GM23338 (cell line): ENCODE data around the gene LAGE3. TPM values are rescaled to one million over a fixed set of nuclear protein-coding genes. Genes with fewer than 3 reads are reported as not detected.

Source experiments
- ATAC-seq: fragments of 200-7000 bp; cut with Tn5 transposase; 3 replicates; pipeline ENCODE4 v1.9.1; 2020
- DNase-seq: peaks from one replicate; pipeline ENCODE4 v3.0.0-alpha.2; 2015; ENCODE audit warnings: low spot score
- H2AFZ ChIP-seq: fragments of 200-600 bp; sonication (generic); 2 replicates; pipeline ENCODE4 v1.8.0; 2016; ENCODE audit warnings: antibody characterized with exemption, mild to moderate bottlenecking, moderate library complexity
- H3F3A ChIP-seq: fragments of 200-600 bp; sonication (generic); replicated peaks from 2 replicates; pipeline ENCODE4 v1.8.0; 2017; ENCODE audit warnings: antibody characterized with exemption, mixed run types, low read depth
- H3K27ac ChIP-seq: fragments of 200-600 bp; sonication (generic); 2 replicates; pipeline ENCODE4 v1.6.1; 2016; ENCODE audit warnings: low read depth
- H3K27me3 ChIP-seq: fragments of 200-600 bp; sonication (generic); 2 replicates; pipeline ENCODE4 v1.8.0; 2016; ENCODE audit warnings: mild to moderate bottlenecking, mixed run types, moderate library complexity; ENCODE audit not compliant: insufficient read depth
- H3K36me3 ChIP-seq: fragments of 200-600 bp; sonication (generic); 2 replicates; pipeline ENCODE4 v1.8.0; 2016; ENCODE audit warnings: mild to moderate bottlenecking; ENCODE audit not compliant: insufficient read depth
- H3K4me1 ChIP-seq: fragments of 200-600 bp; sonication (generic); 2 replicates; pipeline ENCODE4 v1.8.0; 2016; ENCODE audit warnings: mild to moderate bottlenecking, moderate library complexity; ENCODE audit not compliant: insufficient read depth
- H3K4me2 ChIP-seq: fragments of 200-600 bp; sonication (generic); 2 replicates; pipeline ENCODE4 v1.7.1; 2017; ENCODE audit warnings: mixed run types
- H3K4me3 ChIP-seq: fragments of 200-600 bp; sonication (generic); 2 replicates; pipeline ENCODE4 v1.6.1; 2016; ENCODE audit warnings: mixed run types
- H3K79me2 ChIP-seq: fragments of 200-600 bp; sonication (generic); replicated peaks from 2 replicates; pipeline ENCODE4 v1.8.0; 2017; ENCODE audit warnings: mild to moderate bottlenecking; ENCODE audit not compliant: insufficient read depth
- H3K9me2 ChIP-seq: fragments of 200-600 bp; sonication (generic); 2 replicates; pipeline ENCODE4 v1.8.0; 2017; ENCODE audit not compliant: insufficient read depth
- H4K20me1 ChIP-seq: fragments of 200-600 bp; sonication (generic); replicated peaks from 2 replicates; pipeline ENCODE4 v1.8.0; 2017; ENCODE audit warnings: mild to moderate bottlenecking; ENCODE audit not compliant: insufficient read depth
- H3K27ac Mint-ChIP-seq: 2 replicates; pipeline ENCODE4 v1.8.0; 2020; ENCODE audit warnings: inconsistent platforms, mild to moderate bottlenecking, moderate library complexity, mixed read lengths
- H3K27me3 Mint-ChIP-seq: 3 replicates; pipeline ENCODE4 v1.8.0; 2022; ENCODE audit warnings: low read depth, mild to moderate bottlenecking, moderate library complexity, mixed read lengths, inconsistent platforms; ENCODE audit not compliant: insufficient read depth, poor library complexity
- H3K36me3 Mint-ChIP-seq: 3 replicates; pipeline ENCODE4 v1.8.0; 2021; ENCODE audit warnings: low read depth, mild to moderate bottlenecking, inconsistent platforms, moderate library complexity, mixed read lengths
- H3K4me1 Mint-ChIP-seq: 3 replicates; pipeline ENCODE4 v1.8.0; 2020; ENCODE audit warnings: mild to moderate bottlenecking, inconsistent platforms, mixed read lengths
- H3K4me3 Mint-ChIP-seq: 3 replicates; pipeline ENCODE4 v1.8.0; 2021; ENCODE audit warnings: moderate library complexity, mild to moderate bottlenecking, inconsistent platforms, mixed read lengths
- H3K9me3 Mint-ChIP-seq: 3 replicates; pipeline ENCODE4 v1.8.0; 2020; ENCODE audit warnings: moderate library complexity, mild to moderate bottlenecking, inconsistent platforms, mixed read lengths
- CREB1 ChIP-seq: fragments of 250-450 bp; sonication (Bioruptor Pico); IDR thresholded peaks from 2 replicates; pipeline ENCODE4 v1.5.0; 2020; ENCODE audit warnings: low read depth, mild to moderate bottlenecking, moderate library complexity
- EZH2 ChIP-seq: fragments of 200-600 bp; sonication (generic); IDR thresholded peaks from one replicate; pipeline ENCODE4 v1.8.0; 2017; ENCODE audit warnings: antibody characterized with exemption, mild to moderate bottlenecking, low read depth; ENCODE audit not compliant: unreplicated experiment
- JUNB ChIP-seq: IDR thresholded peaks from one replicate; pipeline ENCODE4 v1.6.1; 2016; ENCODE audit warnings: antibody characterized with exemption; ENCODE audit not compliant: unreplicated experiment
- POLR2AphosphoS5 ChIP-seq: IDR thresholded peaks from 2 replicates; pipeline ENCODE4 v1.6.1; 2016; ENCODE audit warnings: antibody characterized with exemption, low read depth
- STAT1 ChIP-seq: IDR thresholded peaks from one replicate; pipeline ENCODE4 v1.6.1; 2016; ENCODE audit warnings: antibody characterized with exemption; ENCODE audit not compliant: unreplicated experiment
- ZNF114 ChIP-seq: fragments of 250-450 bp; sonication (Bioruptor Pico); IDR thresholded peaks from 2 replicates; pipeline ENCODE4 v1.5.0; 2020; ENCODE audit warnings: mild to moderate bottlenecking, moderate library complexity
- polyA plus RNA-seq: library from polyadenylated mRNA; unstranded; fragments of >200 nt; fragmentation: Nextera tagmentation; extraction: Ambion mirVana; gene quantifications from 2 replicates; pipeline ENCODE4 v1.2.1, GENCODE V29; 2016
- total RNA-seq: library from RNA; depleted of rRNA; stranded (reverse); fragments of >200 nt; shearing (Covaris generic); gene quantifications from 2 replicates; pipeline ENCODE4 v1.2.3, GENCODE V29; 2014
- TF ChIP-seq, protein P1 (sequence below): IDR thresholded peaks from one replicate; pipeline ENCODE4 v1.6.1; 2018; ENCODE audit warnings: antibody characterized with exemption; ENCODE audit not compliant: unreplicated experiment
- TF ChIP-seq, protein P2 (sequence below): IDR thresholded peaks from 2 replicates; pipeline ENCODE4 v1.6.1; 2016; ENCODE audit warnings: antibody characterized with exemption
- TF ChIP-seq, protein P3 (sequence below): fragments of 250-450 bp; sonication (Bioruptor Pico); IDR thresholded peaks from 2 replicates; pipeline ENCODE4 v1.5.0; 2020; ENCODE audit warnings: mild to moderate bottlenecking, moderate library complexity
- TF ChIP-seq, protein P4 (sequence below), 2 experiments: fragments of 200-600 bp in 1 of 2; sonication (generic) in 1 of 2; conservative IDR thresholded peaks; 2 replicates each; pipeline versions ENCODE4 v1.5.1 to v1.6.1; 2016 to 2017; ENCODE audit warnings: antibody characterized with exemption in 2 of 2, low read depth in 2 of 2, mild to moderate bottlenecking in 2 of 2, moderate library complexity in 1 of 2

Gene LAGE3
- total and polyA plus RNA-seq, 2 experiments from 2014 or later: 71.0 to 84.5 TPM

DNA sequence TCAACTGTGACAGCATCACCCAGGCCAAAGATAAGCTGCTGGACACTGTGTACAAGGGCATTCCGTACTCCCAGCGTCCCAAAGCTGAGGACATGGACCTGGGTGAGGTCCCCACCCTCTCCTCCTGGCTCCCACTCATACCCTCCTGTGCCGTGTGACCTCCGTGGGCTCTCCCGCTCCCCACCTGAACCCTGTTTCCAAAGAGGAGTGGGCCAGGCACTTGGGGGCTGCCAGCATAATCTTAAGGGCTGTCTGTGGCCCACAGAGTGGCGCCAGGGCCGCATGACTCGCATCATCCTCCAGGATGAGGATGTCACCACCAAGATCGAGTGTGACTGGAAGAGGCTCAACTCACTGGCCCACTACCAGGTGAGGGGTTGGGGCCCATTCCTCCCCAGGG is 10.0 kb downstream of the LAGE3 start:
- ATAC-seq (no peak), DNase-seq (no peak)
- no peak overlapping the region for H3K27ac ChIP-seq
- Mint-ChIP-seq H3K27ac (no peak overlapping the region), H3K9me3 (no peaks in the 10 kb centered on the region), H3K4me1 (no peaks in the 10 kb centered on the region), H3K36me3 (peaks cover 6% of the 10 kb centered on the region), H3K4me3 (no peak overlapping the region), H3K27me3 (peaks cover 4% of the 10 kb centered on the region)
- no peaks in the 10 kb centered on the region for H3K79me2 ChIP-seq
- no peak for TF ChIP-seq POLR2AphosphoS5
- TF ChIP-seq, protein P1, sequence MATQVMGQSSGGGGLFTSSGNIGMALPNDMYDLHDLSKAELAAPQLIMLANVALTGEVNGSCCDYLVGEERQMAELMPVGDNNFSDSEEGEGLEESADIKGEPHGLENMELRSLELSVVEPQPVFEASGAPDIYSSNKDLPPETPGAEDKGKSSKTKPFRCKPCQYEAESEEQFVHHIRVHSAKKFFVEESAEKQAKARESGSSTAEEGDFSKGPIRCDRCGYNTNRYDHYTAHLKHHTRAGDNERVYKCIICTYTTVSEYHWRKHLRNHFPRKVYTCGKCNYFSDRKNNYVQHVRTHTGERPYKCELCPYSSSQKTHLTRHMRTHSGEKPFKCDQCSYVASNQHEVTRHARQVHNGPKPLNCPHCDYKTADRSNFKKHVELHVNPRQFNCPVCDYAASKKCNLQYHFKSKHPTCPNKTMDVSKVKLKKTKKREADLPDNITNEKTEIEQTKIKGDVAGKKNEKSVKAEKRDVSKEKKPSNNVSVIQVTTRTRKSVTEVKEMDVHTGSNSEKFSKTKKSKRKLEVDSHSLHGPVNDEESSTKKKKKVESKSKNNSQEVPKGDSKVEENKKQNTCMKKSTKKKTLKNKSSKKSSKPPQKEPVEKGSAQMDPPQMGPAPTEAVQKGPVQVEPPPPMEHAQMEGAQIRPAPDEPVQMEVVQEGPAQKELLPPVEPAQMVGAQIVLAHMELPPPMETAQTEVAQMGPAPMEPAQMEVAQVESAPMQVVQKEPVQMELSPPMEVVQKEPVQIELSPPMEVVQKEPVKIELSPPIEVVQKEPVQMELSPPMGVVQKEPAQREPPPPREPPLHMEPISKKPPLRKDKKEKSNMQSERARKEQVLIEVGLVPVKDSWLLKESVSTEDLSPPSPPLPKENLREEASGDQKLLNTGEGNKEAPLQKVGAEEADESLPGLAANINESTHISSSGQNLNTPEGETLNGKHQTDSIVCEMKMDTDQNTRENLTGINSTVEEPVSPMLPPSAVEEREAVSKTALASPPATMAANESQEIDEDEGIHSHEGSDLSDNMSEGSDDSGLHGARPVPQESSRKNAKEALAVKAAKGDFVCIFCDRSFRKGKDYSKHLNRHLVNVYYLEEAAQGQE: no peak
- TF ChIP-seq, protein P2, sequence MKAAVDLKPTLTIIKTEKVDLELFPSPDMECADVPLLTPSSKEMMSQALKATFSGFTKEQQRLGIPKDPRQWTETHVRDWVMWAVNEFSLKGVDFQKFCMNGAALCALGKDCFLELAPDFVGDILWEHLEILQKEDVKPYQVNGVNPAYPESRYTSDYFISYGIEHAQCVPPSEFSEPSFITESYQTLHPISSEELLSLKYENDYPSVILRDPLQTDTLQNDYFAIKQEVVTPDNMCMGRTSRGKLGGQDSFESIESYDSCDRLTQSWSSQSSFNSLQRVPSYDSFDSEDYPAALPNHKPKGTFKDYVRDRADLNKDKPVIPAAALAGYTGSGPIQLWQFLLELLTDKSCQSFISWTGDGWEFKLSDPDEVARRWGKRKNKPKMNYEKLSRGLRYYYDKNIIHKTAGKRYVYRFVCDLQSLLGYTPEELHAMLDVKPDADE: no peak
- TF ChIP-seq ZNF114 (CRISPR knock-in tag): no peak
- TF ChIP-seq, protein P3, sequence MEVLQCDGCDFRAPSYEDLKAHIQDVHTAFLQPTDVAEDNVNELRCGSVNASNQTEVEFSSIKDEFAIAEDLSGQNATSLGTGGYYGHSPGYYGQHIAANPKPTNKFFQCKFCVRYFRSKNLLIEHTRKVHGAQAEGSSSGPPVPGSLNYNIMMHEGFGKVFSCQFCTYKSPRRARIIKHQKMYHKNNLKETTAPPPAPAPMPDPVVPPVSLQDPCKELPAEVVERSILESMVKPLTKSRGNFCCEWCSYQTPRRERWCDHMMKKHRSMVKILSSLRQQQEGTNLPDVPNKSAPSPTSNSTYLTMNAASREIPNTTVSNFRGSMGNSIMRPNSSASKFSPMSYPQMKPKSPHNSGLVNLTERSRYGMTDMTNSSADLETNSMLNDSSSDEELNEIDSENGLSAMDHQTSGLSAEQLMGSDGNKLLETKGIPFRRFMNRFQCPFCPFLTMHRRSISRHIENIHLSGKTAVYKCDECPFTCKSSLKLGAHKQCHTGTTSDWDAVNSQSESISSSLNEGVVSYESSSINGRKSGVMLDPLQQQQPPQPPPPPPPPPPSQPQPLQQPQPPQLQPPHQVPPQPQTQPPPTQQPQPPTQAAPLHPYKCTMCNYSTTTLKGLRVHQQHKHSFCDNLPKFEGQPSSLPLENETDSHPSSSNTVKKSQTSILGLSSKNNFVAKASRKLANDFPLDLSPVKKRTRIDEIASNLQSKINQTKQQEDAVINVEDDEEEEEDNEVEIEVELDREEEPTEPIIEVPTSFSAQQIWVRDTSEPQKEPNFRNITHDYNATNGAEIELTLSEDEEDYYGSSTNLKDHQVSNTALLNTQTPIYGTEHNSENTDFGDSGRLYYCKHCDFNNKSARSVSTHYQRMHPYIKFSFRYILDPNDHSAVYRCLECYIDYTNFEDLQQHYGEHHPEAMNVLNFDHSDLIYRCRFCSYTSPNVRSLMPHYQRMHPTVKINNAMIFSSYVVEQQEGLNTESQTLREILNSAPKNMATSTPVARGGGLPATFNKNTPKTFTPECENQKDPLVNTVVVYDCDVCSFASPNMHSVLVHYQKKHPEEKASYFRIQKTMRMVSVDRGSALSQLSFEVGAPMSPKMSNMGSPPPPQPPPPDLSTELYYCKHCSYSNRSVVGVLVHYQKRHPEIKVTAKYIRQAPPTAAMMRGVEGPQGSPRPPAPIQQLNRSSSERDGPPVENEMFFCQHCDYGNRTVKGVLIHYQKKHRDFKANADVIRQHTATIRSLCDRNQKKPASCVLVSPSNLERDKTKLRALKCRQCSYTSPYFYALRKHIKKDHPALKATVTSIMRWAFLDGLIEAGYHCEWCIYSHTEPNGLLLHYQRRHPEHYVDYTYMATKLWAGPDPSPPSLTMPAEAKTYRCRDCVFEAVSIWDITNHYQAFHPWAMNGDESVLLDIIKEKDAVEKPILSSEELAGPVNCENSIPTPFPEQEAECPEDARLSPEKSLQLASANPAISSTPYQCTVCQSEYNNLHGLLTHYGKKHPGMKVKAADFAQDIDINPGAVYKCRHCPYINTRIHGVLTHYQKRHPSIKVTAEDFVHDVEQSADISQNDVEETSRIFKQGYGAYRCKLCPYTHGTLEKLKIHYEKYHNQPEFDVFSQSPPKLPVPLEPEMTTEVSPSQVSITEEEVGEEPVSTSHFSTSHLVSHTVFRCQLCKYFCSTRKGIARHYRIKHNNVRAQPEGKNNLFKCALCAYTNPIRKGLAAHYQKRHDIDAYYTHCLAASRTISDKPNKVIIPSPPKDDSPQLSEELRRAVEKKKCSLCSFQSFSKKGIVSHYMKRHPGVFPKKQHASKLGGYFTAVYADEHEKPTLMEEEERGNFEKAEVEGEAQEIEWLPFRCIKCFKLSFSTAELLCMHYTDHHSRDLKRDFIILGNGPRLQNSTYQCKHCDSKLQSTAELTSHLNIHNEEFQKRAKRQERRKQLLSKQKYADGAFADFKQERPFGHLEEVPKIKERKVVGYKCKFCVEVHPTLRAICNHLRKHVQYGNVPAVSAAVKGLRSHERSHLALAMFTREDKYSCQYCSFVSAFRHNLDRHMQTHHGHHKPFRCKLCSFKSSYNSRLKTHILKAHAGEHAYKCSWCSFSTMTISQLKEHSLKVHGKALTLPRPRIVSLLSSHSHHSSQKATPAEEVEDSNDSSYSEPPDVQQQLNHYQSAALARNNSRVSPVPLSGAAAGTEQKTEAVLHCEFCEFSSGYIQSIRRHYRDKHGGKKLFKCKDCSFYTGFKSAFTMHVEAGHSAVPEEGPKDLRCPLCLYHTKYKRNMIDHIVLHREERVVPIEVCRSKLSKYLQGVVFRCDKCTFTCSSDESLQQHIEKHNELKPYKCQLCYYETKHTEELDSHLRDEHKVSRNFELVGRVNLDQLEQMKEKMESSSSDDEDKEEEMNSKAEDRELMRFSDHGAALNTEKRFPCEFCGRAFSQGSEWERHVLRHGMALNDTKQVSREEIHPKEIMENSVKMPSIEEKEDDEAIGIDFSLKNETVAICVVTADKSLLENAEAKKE (CRISPR knock-in tag): no peak
- TF ChIP-seq CREB1 (CRISPR knock-in tag): no peak
- no peak for TF ChIP-seq STAT1
- TF ChIP-seq EZH2: no peak
- TF ChIP-seq JUNB: no peak
- TF ChIP-seq, protein P4, sequence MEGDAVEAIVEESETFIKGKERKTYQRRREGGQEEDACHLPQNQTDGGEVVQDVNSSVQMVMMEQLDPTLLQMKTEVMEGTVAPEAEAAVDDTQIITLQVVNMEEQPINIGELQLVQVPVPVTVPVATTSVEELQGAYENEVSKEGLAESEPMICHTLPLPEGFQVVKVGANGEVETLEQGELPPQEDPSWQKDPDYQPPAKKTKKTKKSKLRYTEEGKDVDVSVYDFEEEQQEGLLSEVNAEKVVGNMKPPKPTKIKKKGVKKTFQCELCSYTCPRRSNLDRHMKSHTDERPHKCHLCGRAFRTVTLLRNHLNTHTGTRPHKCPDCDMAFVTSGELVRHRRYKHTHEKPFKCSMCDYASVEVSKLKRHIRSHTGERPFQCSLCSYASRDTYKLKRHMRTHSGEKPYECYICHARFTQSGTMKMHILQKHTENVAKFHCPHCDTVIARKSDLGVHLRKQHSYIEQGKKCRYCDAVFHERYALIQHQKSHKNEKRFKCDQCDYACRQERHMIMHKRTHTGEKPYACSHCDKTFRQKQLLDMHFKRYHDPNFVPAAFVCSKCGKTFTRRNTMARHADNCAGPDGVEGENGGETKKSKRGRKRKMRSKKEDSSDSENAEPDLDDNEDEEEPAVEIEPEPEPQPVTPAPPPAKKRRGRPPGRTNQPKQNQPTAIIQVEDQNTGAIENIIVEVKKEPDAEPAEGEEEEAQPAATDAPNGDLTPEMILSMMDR (conservative IDR thresholded peaks at IDR 0.05; ENCODE audit: low read depth in 2 of 2): no peak
- H3K4me2 ChIP-seq: no peak overlapping the region
- no peak overlapping the region for H2AFZ ChIP-seq
- no peaks in the 10 kb centered on the region for H3F3A ChIP-seq
- no peaks in the 10 kb centered on the region for H3K4me1 ChIP-seq
- H4K20me1 ChIP-seq: no peaks in the 10 kb centered on the region; the same call in 1 of the 2 replicates
- no peaks in the 10 kb centered on the region for H3K36me3 ChIP-seq
- H3K27me3 ChIP-seq: no peaks in the 10 kb centered on the region
- no peak overlapping the region for H3K4me3 ChIP-seq
- H3K9me2 ChIP-seq: no peaks in the 10 kb centered on the region
